CD4-positive, alpha-beta T cell treated with Interferon gamma for 1 hour (primary cell): ENCODE measurements around the gene NDUFB3.

Source experiments
- DNase-seq: peaks from one replicate; pipeline ENCODE4 v3.0.0-alpha.2; 2020

NDUFB3 gene

GRCh38 chr2:201100497-201100896, 28.7 kb downstream of the NDUFB3 start:
- DNase-seq = no peak

GRCh38 chr2:201105759-201106158, 34.0 kb downstream of the NDUFB3 start:
- DNase-seq = no peak

- DNase-seq = no peak
Observed at GRCh38 chr2:201107624-201108023, 35.8 kb downstream of the NDUFB3 start.

GRCh38 chr2:201108341-201108740, 36.5 kb downstream of the NDUFB3 start:
- no peak for DNase-seq

GRCh38 chr2:201109186-201109585, 37.4 kb downstream of the NDUFB3 start:
- DNase-seq = no peak

GRCh38 chr2:201110615-201111014, 38.8 kb downstream of the NDUFB3 start:
- DNase-seq = no peak

GRCh38 chr2:201111096-201111495, 39.3 kb downstream of the NDUFB3 start:
- DNase-seq = no peak

GRCh38 chr2:201114350-201114749, 42.5 kb downstream of the NDUFB3 start:
- DNase-seq = no peak

- no peak for DNase-seq
Observed at GRCh38 chr2:201114846-201115245, 43.0 kb downstream of the NDUFB3 start.

- DNase-seq = peak; percentile 81
Observed at GRCh38 chr2:201116115-201116958, 44.5 kb downstream of the NDUFB3 start, which contains the start of gene CFLAR. Gene CFLAR (plus strand): TSS chr2:201116164. CDS start chr2:201129866, 13,702 bp downstream.

GRCh38 chr2:201116959-201117734, 45.3 kb downstream of the NDUFB3 start:
- peak; percentile 41 for DNase-seq

- DNase-seq = peak; percentile 28
Observed at GRCh38 chr2:201117735-201118094, 45.9 kb downstream of the NDUFB3 start.

- DNase-seq = peak; percentile 88
Observed at GRCh38 chr2:201118121-201118960, 46.5 kb downstream of the NDUFB3 start.

GRCh38 chr2:201118961-201119854, 47.4 kb downstream of the NDUFB3 start:
- DNase-seq = no peak

GRCh38 chr2:201122276-201122675, 50.5 kb downstream of the NDUFB3 start:
- no peak for DNase-seq

- DNase-seq = no peak
Observed at GRCh38 chr2:201126308-201127151, 54.7 kb downstream of the NDUFB3 start.

GRCh38 chr2:201127152-201127511, 55.3 kb downstream of the NDUFB3 start:
- DNase-seq = no peak

- peak; percentile 13 for DNase-seq
Observed at GRCh38 chr2:201127570-201127969, 55.8 kb downstream of the NDUFB3 start.

GRCh38 chr2:201128033-201128432, 56.2 kb downstream of the NDUFB3 start:
- DNase-seq = no peak

- DNase-seq = peak; percentile 41
Observed at GRCh38 chr2:201128933-201129505, 57.2 kb downstream of the NDUFB3 start.
